Nephron (organoid): ENCODE measurements around the gene PRMT9.
A peak's percentile ranks its signal among the peaks of the same experiment; 100 is the strongest.

Experiments used
- H3K27ac Mint-ChIP-seq, 3 experiments: 2 replicates each; pipeline ENCODE4 v1.8.0; 2020; ENCODE audit warnings: mixed read lengths in 3 of 3, mild to moderate bottlenecking in 2 of 3, moderate library complexity in 1 of 3
- H3K27me3 Mint-ChIP-seq: 2 replicates; pipeline ENCODE4 v1.8.0; 2021; ENCODE audit warnings: low read depth, mild to moderate bottlenecking, moderate library complexity, mixed read lengths
- H3K36me3 Mint-ChIP-seq: 2 replicates; pipeline ENCODE4 v1.8.0; 2020; ENCODE audit warnings: low read depth, mixed read lengths
- H3K4me1 Mint-ChIP-seq: 2 replicates; pipeline ENCODE4 v1.8.0; 2020; ENCODE audit warnings: mixed read lengths
- H3K4me3 Mint-ChIP-seq, 3 experiments: 2 replicates each; pipeline ENCODE4 v1.8.0; 2020; ENCODE audit warnings: mild to moderate bottlenecking in 3 of 3, mixed read lengths in 3 of 3, moderate library complexity in 2 of 3
- H3K9me3 Mint-ChIP-seq: 2 replicates; pipeline ENCODE4 v1.8.0; 2020; ENCODE audit warnings: mixed read lengths
- CTCF ChIP-seq, 3 experiments: fragments of 200-600 bp; sonication (generic); IDR thresholded peaks; one replicate each; pipeline ENCODE4 v1.5.0; 2021; ENCODE audit warnings: antibody characterized with exemption in 3 of 3; ENCODE audit not compliant: unreplicated experiment in 3 of 3

Gene PRMT9

DNA sequence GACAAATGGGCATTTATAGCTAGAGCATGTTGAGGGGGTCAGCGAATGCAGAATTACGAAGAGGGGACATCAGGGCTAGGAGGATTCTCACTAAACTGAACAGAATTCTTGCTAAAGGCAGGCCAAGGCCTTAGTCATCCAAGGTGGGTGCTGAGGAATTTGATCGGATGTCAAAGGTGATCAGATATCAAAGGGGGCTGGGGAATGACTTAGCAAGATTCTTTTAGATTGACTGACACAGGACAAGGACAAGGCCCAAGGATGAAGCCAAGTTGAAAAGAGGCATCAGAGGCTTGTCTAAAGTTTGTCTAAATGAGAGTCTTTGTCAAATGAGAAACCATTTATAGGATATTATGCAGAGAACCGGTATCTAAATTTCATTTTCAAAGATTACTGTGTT, 57.1 kb downstream of the PRMT9 start:
- no peaks in the 10 kb centered on the region for H3K27me3 Mint-ChIP-seq
- H3K27ac Mint-ChIP-seq = no peak overlapping the region
- no peak overlapping the region for H3K4me3 Mint-ChIP-seq
- H3K4me1 Mint-ChIP-seq = no peaks in the 10 kb centered on the region
- no peaks in the 10 kb centered on the region for H3K9me3 Mint-ChIP-seq
- no peak for TF ChIP-seq CTCF (IDR thresholded peaks at IDR 0.05; ENCODE audit: unreplicated experiment in 3 of 3)
- H3K36me3 Mint-ChIP-seq = peaks cover 58% of the 10 kb centered on the region

DNA sequence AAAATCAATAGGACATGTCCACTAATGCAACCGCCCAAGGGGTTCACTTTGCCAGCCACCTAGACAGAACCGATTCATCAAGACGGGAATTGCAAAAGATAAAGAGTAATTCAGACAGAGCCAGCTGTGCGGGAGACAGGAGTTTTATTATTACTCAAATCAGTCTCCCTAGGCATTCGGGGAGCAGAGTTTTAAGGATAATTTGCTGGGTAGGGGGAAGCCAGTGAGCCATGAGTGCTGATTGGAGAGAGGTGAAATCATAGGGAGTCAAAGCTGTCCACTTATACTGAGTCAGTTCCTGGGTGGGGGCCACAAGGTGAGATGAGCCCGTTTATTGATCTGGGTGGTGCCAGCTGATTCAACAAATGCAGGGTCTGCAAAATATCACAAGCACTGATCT, 58.2 kb downstream of the PRMT9 start:
- Mint-ChIP-seq H3K4me3 (no peak overlapping the region), H3K36me3 (peaks cover 52% of the 10 kb centered on the region), H3K27me3 (no peaks in the 10 kb centered on the region), H3K4me1 (peaks cover 6% of the 10 kb centered on the region), H3K27ac (no peak overlapping the region), H3K9me3 (no peaks in the 10 kb centered on the region)
- TF ChIP-seq CTCF (IDR thresholded peaks at IDR 0.05; ENCODE audit: unreplicated experiment in 3 of 3) = no peak

- Mint-ChIP-seq H3K27me3 (no peaks in the 10 kb centered on the region), H3K9me3 (no peaks in the 10 kb centered on the region), H3K4me1 (peaks cover 26% of the 10 kb centered on the region), H3K4me3 (peak overlapping the region; percentile 58 to 76 (median 60)), H3K36me3 (peaks cover 32% of the 10 kb centered on the region), H3K27ac (peak overlapping the region in 1 of 3 experiments; percentile 13)
- no peak for TF ChIP-seq CTCF (IDR thresholded peaks at IDR 0.05; ENCODE audit: unreplicated experiment in 3 of 3)
Observed at GRCh38 chr4:147620315-147620714, 63.6 kb downstream of the PRMT9 start.

DNA sequence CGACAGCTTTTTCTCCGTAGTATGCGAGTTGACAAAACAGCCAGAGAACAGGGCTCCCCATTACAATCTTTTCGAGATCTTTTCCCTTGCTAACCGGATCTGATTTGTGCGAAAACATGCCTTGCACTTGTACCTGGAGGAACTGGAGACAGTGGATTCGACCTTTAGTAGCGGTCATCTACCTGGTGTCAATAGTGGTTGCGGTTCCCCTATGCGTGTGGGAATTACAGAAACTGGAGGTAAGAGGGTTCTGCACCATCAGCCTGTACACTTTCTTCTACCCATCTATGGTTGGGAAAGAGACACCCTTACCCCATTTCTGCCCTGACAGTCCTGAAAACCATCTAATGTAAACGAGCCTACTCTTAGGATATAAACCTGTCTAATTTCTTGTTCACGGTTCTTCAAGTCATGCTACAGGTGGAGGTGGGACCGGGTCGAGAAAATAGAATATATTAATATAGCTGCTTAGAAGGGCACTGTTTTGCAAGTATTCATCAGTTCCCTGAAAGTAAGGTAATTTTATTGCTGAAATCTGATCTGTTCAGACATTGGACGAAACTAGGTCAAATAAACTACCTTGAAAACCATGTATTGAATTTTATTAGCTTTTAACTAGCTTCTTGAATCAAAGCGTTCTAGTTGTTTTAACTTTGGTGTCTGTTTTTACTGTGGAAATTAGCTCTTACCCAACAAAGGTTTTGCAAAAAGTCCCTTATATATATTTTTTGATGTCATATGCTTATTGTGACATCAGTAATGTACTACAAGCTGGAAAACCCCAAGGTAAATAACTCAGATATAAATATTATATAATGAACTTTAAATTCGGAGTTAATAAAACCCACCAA, 65.9 kb downstream of the PRMT9 start:
- no peaks in the 10 kb centered on the region for H3K27me3 Mint-ChIP-seq
- no peak for TF ChIP-seq CTCF (IDR thresholded peaks at IDR 0.05; ENCODE audit: unreplicated experiment in 3 of 3)
- peaks cover 20% of the 10 kb centered on the region for H3K36me3 Mint-ChIP-seq
- peak overlapping the region; percentile 77 to 95 (median 87) for H3K27ac Mint-ChIP-seq
- peaks cover 26% of the 10 kb centered on the region for H3K4me1 Mint-ChIP-seq
- H3K4me3 Mint-ChIP-seq = peak overlapping the region; percentile 90 to 93 (median 92)
- H3K9me3 Mint-ChIP-seq = no peaks in the 10 kb centered on the region

GRCh38 chr4:147617173-147617840, 66.7 kb downstream of the PRMT9 start, which contains the start of gene TMEM184C:
Gene TMEM184C, plus strand, starts transcription at chr4:147617397. Its CDS starts 560 bp downstream, at chr4:147617957.
- no peak for TF ChIP-seq CTCF (IDR thresholded peaks at IDR 0.05; ENCODE audit: unreplicated experiment in 3 of 3)
- Mint-ChIP-seq H3K9me3 (no peaks in the 10 kb centered on the region), H3K27me3 (no peaks in the 10 kb centered on the region), H3K36me3 (peaks cover 14% of the 10 kb centered on the region), H3K27ac (peak within 1 kb of the TSS; percentile 77 to 95 (median 87)), H3K4me1 (peaks cover 26% of the 10 kb centered on the region), H3K4me3 (peak within 1 kb of the TSS; percentile 90 to 93 (median 92))
